Hepatic stellate cell (primary cell): Measurements from ENCODE around the gene TP53I13.

Experiments used
- DNase-seq: peaks from one replicate; pipeline ENCODE4 v3.0.0; 2011; ENCODE audit warnings: low spot score

TP53I13 gene

GRCh38 chr17:29581583-29582253 lies 13.2 kb downstream of the TP53I13 start:
- no peak for DNase-seq

GRCh38 chr17:29582254-29582765 lies 13.8 kb downstream of the TP53I13 start:
- DNase-seq = no peak

GRCh38 chr17:29582772-29583171 lies 14.3 kb downstream of the TP53I13 start:
- no peak for DNase-seq

- no peak for DNase-seq
Observed at GRCh38 chr17:29583324-29584248, 15.1 kb downstream of the TP53I13 start.

- DNase-seq = no peak
Observed at GRCh38 chr17:29584452-29585079, 16.1 kb downstream of the TP53I13 start.

- no peak for DNase-seq
Observed at GRCh38 chr17:29585080-29585751, 16.7 kb downstream of the TP53I13 start.

GRCh38 chr17:29586676-29587469 lies 18.4 kb downstream of the TP53I13 start:
- DNase-seq = no peak

GRCh38 chr17:29587591-29587990 lies 19.1 kb downstream of the TP53I13 start:
- no peak for DNase-seq

GRCh38 chr17:29588017-29588561 lies 19.6 kb downstream of the TP53I13 start:
- no peak for DNase-seq

- DNase-seq = peak; percentile 62
Observed at GRCh38 chr17:29588562-29589411, 20.3 kb downstream of the TP53I13 start.

GRCh38 chr17:29589524-29590410 lies 21.3 kb downstream of the TP53I13 start, which contains the start of gene GIT1:
Gene GIT1 (minus strand): TSS chr17:29589648. CDS start chr17:29589378, 270 bp downstream.
- peak; percentile 97 for DNase-seq

- peak; percentile 79 for DNase-seq
Observed at GRCh38 chr17:29590411-29591145, 22.1 kb downstream of the TP53I13 start.

- no peak for DNase-seq
Observed at GRCh38 chr17:29591146-29591736, 22.7 kb downstream of the TP53I13 start.

GRCh38 chr17:29591737-29592608 lies 23.5 kb downstream of the TP53I13 start:
- DNase-seq = peak; percentile 91

- no peak for DNase-seq
Observed at GRCh38 chr17:29592850-29593551, 24.5 kb downstream of the TP53I13 start, which contains the start of gene ANKRD13B. Gene ANKRD13B (plus strand): TSS chr17:29593132. CDS start chr17:29593622, 490 bp downstream.
